Erythroblast (primary cell): ENCODE measurements around the gene RAP2A.

Source experiments
- GATA1 ChIP-seq: IDR thresholded peaks from 2 replicates; pipeline ENCODE4 v1.6.1; 2011; ENCODE audit warnings: low read depth, mild to moderate bottlenecking, control low read depth, low read length, moderate library complexity
- POLR2A ChIP-seq: IDR thresholded peaks from 2 replicates; pipeline ENCODE4 v1.6.1; 2011; ENCODE audit warnings: mild to moderate bottlenecking, low read length

- TF ChIP-seq POLR2A (no peak), GATA1 (no peak)
Measured at GRCh38 chr13:97423300-97424045, 10.5 kb upstream of the RAP2A start.
